Prostate gland (tissue), 2 donors: Measurements from ENCODE around the gene TMEM253. TPM values are rescaled to one million over a fixed set of nuclear protein-coding genes. Genes with fewer than 3 reads are reported as not detected.

Experiments used
- DNase-seq: peaks from one replicate; pipeline ENCODE4 v3.0.0-alpha.2; 2019; ENCODE audit warnings: low spot score
- H3K27ac ChIP-seq, 2 donors: fragments of 200-600 bp; sonication (generic); 2 replicates each; pipeline ENCODE4 v1.5.1; 2017 to 2019
- H3K27me3 ChIP-seq: fragments of 200-600 bp; sonication (generic); replicated peaks from 2 replicates; pipeline ENCODE4 v1.5.1; 2019; ENCODE audit not compliant: insufficient read depth
- H3K36me3 ChIP-seq, 2 donors: fragments of 200-600 bp; sonication (generic); 1 replicate in 1 of 2; 2 replicates in 1 of 2; pipeline versions ENCODE4 v1.5.1 to v1.8.1; 2017 to 2019
- H3K4me1 ChIP-seq: fragments of 200-600 bp; sonication (generic); replicated peaks from 2 replicates; pipeline ENCODE4 v1.5.1; 2019
- H3K4me3 ChIP-seq, 2 donors: fragments of 200-600 bp; sonication (generic); 2 replicates each; pipeline ENCODE4 v1.5.1; 2017 to 2019
- H3K9me3 ChIP-seq: fragments of 200-600 bp; sonication (generic); 2 replicates; pipeline ENCODE4 v1.5.1; 2017
- CTCF ChIP-seq, 4 experiments: fragments of 200-600 bp in 2 of 4; fragments of 450-650 bp in 2 of 4; sonication (generic) in 2 of 4; IDR thresholded peaks; 1 replicate in 3 of 4; 2 replicates in 1 of 4; pipeline ENCODE4 v1.5.1; 2016 to 2019; ENCODE audit warnings: antibody characterized with exemption in 4 of 4, mild to moderate bottlenecking in 2 of 4, moderate library complexity in 2 of 4
- POLR2A ChIP-seq: fragments of 450-650 bp; IDR thresholded peaks from one replicate; pipeline ENCODE4 v1.6.1; 2016; ENCODE audit warnings: antibody characterized with exemption, mild to moderate bottlenecking
- POLR2AphosphoS5 ChIP-seq: sonication (generic); formaldehyde crosslinking; IDR thresholded peaks from one replicate; pipeline ENCODE4 v1.6.1; 2017; ENCODE audit warnings: antibody characterized with exemption
- WGBS: methylation state at CpG from one replicate; pipeline ENCODE4 v1.1.5; 2018; 5-methylcytosine and 5-hydroxymethylcytosine counted together
- intact Hi-C: fragments of 100-400 bp; cut with DNase I; formaldehyde crosslinking; loops from one replicate; pipeline ENCODE4 v1.14.2; 2022
- total RNA-seq, 2 donors: library from RNA; depleted of rRNA; stranded (reverse); fragments of >200 nt; gene quantifications; one replicate each; pipeline ENCODE4 v1.1.0, GENCODE V29; 2016

TMEM253 gene
- total RNA-seq, 2 donors from 2014 or later, result not detected

DNA sequence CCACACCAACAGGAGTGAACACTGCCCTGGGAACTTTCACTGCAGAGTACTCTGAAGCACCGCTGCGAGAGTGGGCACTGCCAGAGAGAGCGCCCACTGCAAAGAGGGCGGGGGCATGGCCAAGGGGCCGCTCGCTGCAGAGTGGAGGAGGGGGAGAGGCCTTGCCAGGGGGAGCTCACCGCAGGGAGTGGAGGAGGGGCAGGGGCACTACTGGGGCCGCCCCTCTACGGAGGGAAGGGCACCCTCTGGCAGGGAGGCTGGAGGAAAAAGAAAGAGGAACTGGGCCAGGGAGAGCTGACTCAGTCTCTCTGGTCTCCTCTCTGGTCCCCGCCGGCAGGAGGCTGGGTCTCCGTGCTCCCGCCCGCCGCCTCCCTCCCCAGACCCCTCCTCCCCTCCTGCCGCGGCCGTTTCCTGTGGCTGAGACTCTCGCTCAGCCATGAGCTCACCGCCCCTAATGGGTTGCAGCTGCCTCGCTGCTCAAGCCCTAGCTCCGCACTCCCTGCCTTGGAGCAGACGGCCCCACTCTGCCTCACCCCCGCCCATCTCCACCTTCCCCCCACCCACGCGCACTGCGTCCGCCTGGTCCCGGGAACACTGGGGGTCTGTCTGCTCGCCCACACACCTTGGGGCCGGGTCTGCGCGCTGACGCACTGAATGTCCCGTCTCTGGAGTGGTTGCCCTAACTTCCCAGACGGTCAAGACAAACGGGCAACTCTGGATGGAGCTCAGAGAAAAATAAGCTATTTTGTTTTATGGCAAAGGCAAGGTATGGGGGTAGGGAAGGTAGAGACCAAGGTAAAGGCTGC lies 29.4 kb upstream of the TMEM253 start:
- Histone ChIP-seq H3K36me3 (no peaks in the 10 kb centered on the region), H3K4me3 (peak overlapping the region; percentile 51 to 62), H3K9me3 (no peaks in the 10 kb centered on the region), H3K27me3 (no peaks in the 10 kb centered on the region), H3K4me1 (peaks cover 15% of the 10 kb centered on the region), H3K27ac (peak overlapping the region; percentile 77 to 79)
- WGBS, result 2% methylated on average over 37 of the region's 37 CpGs
- peak; percentile 48 for DNase-seq
- TF ChIP-seq CTCF (IDR thresholded peaks at IDR 0.05), result peak in 1 of 4 experiments; percentile 4
- no peak for TF ChIP-seq POLR2AphosphoS5
- intact Hi-C loops, result loop anchor here (2.0 kb wide), 1 partner anchor 33 kb away; no protein-coding TSS in a partner anchor

DNA sequence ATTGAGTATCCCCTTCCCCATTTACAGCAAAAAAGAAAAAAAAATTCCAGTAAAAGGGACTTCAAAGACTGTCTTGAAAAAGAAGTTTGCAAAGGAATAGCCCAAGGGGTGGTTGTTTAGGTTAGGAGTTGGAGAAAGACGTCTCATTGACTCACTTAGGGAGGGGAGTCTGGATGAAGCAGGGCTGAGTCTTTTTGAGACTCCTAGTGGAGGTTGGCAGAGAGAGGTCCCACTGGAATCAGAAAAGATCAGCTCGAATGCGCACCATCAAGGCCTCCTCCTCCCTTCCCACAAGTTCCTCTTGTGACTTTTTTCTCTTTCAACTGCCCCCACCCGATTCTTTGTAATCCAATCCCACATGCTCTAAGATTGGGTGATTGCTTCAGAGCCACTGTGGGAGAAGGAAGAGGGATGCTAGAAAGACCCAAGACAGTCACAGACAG lies 28.8 kb upstream of the TMEM253 start:
- H3K4me3 ChIP-seq, result peak overlapping the region in 1 of 2 donors; percentile 51
- no peak for DNase-seq
- peaks cover 15% of the 10 kb centered on the region for H3K4me1 ChIP-seq
- intact Hi-C loops, result no loop called here
- H3K27me3 ChIP-seq, result no peaks in the 10 kb centered on the region
- 23% methylated on average over 4 of the region's 4 CpGs for WGBS
- H3K9me3 ChIP-seq, result no peaks in the 10 kb centered on the region
- no peaks in the 10 kb centered on the region for H3K36me3 ChIP-seq
- TF ChIP-seq CTCF (IDR thresholded peaks at IDR 0.05) (no peak), POLR2AphosphoS5 (no peak), POLR2A (no peak)
- peak overlapping the region; percentile 77 to 79 for H3K27ac ChIP-seq

DNA sequence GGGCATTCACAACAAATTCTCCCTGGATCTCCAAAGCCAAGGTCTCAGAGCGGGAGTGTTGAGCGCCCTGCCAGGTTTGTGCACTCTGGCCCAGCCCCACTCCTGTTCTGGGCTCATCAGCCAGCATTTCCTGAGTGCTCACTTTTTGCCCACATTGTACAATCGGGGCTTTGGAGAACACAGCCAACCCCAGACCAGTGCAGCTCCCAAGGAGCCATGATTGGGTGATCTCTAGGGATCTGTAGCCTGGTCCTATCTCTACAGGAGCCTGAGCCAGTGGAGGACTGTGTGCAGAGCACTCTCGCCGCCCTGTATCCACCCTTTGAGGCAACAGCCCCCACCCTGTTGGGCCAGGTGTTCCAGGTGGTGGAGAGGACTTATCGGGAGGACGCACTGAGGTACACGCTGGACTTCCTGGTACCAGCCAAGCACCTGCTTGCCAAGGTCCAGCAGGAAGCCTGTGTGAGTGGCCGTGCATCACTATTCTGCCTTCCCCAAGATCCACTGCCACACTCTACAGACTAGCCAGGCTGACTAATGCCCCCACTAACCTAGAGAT lies 28.0 kb upstream of the TMEM253 start:
- Histone ChIP-seq H3K4me1 (peaks cover 15% of the 10 kb centered on the region), H3K27me3 (no peaks in the 10 kb centered on the region), H3K27ac (peak overlapping the region in 1 of 2 donors; percentile 79), H3K4me3 (no peak overlapping the region), H3K9me3 (no peaks in the 10 kb centered on the region), H3K36me3 (no peaks in the 10 kb centered on the region)
- 85% methylated on average over 9 of the region's 9 CpGs for WGBS
- no peak for DNase-seq
- intact Hi-C loops, result no loop called here
- TF ChIP-seq POLR2AphosphoS5, result no peak
- no peak for TF ChIP-seq CTCF (IDR thresholded peaks at IDR 0.05)
- no peak for TF ChIP-seq POLR2A

DNA sequence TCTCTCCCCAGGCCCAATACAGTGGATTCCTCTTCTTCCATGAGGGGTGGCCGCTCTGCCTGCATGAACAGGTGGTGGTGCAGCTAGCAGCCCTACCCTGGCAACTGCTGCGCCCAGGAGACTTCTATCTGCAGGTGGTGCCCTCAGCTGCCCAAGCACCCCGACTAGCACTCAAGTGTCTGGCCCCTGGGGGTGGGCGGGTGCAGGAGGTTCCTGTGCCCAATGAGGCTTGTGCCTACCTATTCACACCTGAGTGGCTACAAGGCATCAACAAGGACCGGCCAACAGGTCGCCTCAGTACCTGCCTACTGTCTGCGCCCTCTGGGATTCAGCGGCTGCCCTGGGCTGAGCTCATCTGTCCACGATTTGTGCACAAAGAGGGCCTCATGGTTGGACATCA lies 26.9 kb upstream of the TMEM253 start:
- Histone ChIP-seq H3K4me3 (no peak overlapping the region), H3K9me3 (no peaks in the 10 kb centered on the region), H3K4me1 (peaks cover 14% of the 10 kb centered on the region), H3K27ac (no peak overlapping the region), H3K36me3 (peaks cover 0 to 3% of the 10 kb centered on the region in 2 donors), H3K27me3 (no peaks in the 10 kb centered on the region)
- TF ChIP-seq CTCF (IDR thresholded peaks at IDR 0.05) (no peak), POLR2A (no peak), POLR2AphosphoS5 (no peak)
- intact Hi-C loops, result no loop called here
- WGBS, result 83% methylated on average over 9 of the region's 9 CpGs
- DNase-seq, result no peak
